HG03095 (cell line): ENCODE results near the gene HEATR5A.
"Not testable (repeated sequence)": the region's sequence is repeated elsewhere in the genome, so short reads cannot be mapped to it uniquely, and the experiment has no call there.

Experiments
- ATAC-seq: cut with Tn5 transposase; IDR thresholded peaks from one replicate; pipeline ENCODE4 v1.9.1; 2021; ENCODE audit warnings: moderate library complexity; ENCODE audit not compliant: unreplicated experiment

Gene HEATR5A

DNA sequence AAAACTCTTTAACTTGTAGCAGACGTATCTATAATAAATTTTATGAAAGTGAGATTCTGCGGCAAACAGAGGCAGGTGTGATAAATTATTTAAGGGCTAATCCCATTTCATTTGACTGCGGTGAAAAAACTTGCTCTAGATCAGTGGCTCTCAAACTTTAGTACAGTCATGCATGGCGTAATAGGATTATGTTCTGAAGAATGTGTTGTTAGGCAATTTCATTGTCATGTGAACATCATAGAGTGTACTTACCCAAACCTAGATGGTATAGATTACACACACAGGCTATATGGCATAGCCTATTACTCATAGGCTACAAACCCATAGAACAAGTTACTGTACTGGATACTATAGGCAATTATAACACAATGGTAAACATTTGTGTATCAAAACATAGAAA is 83.7 kb downstream of the HEATR5A start:
- ATAC-seq, result no peak

DNA sequence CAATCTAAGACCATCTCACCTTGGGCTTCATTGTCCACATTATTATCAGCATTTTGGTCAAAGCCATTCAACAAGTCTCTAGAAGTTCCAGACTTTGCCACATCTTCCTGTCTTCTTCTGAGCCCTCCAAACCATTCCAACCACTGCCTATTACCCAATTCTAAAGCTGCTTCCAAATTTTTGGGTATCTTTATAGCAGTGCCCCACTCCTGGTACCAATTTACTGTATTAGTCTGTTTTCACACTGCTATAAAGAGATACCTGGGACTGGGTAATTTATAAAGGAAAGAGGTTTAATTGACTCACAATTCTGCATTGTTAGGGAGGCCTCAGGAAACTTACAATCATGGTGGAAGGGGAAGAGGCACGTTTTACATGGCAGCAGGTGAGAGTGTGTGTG is 89.0 kb downstream of the HEATR5A start:
- ATAC-seq, result not testable (repeated sequence)

DNA sequence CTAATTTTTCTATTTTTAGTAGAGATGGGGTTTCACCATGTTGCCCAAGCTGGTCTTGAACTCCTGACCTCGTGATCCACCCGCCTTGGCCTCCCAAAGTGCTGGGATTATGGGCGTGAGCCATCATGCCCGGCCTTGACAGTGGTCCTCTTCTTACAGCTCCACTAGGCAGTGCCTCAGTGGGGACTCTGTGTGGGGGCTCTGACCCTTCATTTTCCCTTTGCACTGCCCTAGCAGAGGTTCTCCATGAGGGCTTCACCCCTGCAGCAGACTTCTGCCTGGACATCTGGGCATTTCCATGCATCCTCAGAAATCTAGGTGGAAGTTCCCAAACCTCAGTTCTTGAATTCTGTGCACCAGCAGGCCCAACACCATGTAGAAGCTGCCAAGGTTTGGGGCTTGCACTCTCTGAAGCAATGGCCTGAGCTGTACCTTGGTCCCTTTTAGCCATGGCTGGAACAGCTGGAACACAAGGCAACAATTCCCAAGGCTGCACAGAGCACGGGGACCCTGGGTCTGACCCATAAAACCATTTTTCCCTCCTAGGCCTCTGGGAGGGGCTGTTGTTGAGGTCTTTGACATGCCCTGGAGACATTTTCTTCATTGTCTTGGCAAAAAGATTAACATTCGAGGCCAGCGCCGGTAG is 90.4 kb downstream of the HEATR5A start:
- ATAC-seq, result not testable (repeated sequence)

GRCh38 chr14:31326111-31326510 is 94.2 kb downstream of the HEATR5A start:
- ATAC-seq, result no peak

DNA sequence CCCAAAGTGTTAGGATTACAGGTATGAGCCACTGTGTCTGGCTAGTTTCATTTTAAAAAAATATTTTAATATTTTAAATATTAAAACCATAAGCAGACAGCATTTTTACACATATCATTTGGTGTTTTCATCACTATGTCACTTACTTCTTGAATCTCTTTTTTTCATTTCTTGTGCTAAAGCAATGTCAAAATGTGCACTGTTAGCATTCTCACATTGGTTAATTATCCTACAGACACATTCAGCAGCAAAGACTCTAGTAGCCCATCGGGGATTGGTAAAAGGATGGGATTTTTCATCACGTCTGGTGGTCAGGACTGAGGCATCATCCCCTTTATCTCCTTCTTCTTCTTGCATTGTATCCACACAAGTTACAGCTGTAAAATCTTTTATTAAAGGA is 96.9 kb downstream of the HEATR5A start:
- ATAC-seq, result no peak

- no peak for ATAC-seq
Measured at GRCh38 chr14:31320922-31321766, 99.2 kb downstream of the HEATR5A start.

- no peak for ATAC-seq
Measured at GRCh38 chr14:31320216-31320615, 100.1 kb downstream of the HEATR5A start.

GRCh38 chr14:31319701-31320100 is 100.6 kb downstream of the HEATR5A start:
- no peak for ATAC-seq

DNA sequence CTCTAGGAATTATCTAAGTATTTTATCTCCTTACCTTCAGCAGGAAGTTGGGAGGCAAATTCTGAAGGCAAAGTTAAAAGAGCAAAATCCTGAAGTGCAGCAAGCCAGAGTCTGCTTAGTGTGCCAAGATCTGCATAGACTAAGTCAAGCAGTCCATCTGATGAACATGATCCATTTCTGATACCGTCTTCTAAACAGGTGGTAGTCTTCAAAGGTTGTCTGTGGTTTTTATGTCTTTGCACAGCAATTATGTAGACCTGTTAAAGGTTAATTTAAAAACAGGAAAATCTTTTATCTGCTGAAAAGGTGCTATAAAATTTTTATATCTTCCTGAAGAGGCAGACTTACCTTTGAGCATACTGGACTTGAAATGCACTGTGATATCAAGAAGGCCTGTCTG is 107.4 kb downstream of the HEATR5A start:
- no peak for ATAC-seq

- not testable (repeated sequence) for ATAC-seq
Measured at GRCh38 chr14:31312370-31312769, 108.0 kb downstream of the HEATR5A start.

DNA sequence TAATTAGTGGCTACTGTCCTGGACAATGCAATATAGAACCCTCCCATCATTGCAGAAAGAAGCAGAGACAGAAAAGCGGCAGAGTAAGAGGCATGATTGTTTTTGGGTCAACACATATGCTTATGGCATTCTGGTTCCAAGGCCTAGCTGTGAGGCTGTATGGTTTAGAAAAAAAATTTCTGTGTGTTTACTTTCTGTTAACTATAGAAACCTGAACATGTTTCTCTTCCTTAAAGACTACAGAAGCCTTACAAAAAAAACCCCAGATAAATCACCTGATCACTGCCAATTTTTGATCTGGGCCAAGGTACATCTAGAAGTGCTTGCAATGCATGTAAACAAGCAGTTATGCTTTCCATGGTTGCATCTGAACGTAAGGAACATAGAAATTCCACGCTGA is 112.7 kb downstream of the HEATR5A start:
- no peak for ATAC-seq

DNA sequence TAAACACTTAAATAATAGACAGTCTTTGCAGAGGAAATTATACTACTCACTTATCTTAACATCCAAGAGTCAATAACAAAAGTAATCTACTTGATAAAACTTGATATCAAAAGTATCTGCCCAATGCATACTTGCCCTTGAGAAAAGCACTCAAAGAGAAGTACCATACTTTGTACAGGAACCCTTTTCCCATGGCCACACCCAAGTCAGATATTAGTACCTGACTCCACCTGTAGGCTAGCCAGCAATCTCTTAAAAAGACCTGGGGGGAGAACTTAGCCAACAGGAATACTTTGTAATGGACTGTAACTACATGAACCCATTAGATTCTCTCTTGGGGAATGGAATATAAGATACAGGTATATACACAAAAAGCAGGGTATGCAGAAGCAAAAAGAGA is 113.2 kb downstream of the HEATR5A start:
- ATAC-seq, result no peak

DNA sequence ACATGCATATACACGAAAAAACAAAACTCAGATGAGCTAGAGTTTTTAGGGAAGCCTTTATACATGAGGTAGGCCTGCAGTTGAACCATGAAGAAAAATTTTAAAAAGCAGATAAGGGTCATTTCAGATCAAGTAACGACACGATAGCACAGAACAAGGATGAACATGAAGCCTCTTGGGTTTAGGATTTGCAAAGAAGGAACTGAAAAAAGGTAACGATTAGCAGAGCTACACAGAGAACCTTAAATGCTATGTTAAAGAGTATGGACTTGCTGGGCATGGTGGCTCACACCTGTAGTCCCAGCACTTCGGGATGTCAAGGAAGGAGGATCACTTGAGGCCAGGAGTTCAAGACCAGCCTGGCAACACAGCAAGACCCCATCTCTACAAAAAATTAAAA is 116.7 kb downstream of the HEATR5A start:
- no peak for ATAC-seq

- ATAC-seq, result no peak
Measured at GRCh38 chr14:31300883-31301282, 119.5 kb downstream of the HEATR5A start.

DNA sequence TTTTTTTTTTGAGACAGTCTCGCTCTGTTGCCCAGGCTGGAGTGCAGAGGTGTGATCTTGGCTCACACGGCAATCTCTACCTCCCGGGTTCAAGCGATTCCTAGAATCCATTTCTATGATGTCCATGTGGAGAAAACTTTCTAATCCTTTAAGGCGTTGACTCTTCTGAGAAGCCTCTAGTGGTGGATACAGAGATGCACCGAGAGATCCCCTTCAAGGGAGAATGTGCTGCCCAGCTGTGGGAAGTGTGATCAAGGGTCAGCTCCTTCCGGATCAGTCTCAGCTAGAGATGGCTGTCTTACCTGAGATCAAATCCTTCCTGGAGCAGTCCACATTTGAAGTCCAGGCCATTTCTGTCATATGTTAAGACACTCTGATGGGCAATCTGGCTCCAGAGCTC is 120.1 kb downstream of the HEATR5A start:
- no peak for ATAC-seq

DNA sequence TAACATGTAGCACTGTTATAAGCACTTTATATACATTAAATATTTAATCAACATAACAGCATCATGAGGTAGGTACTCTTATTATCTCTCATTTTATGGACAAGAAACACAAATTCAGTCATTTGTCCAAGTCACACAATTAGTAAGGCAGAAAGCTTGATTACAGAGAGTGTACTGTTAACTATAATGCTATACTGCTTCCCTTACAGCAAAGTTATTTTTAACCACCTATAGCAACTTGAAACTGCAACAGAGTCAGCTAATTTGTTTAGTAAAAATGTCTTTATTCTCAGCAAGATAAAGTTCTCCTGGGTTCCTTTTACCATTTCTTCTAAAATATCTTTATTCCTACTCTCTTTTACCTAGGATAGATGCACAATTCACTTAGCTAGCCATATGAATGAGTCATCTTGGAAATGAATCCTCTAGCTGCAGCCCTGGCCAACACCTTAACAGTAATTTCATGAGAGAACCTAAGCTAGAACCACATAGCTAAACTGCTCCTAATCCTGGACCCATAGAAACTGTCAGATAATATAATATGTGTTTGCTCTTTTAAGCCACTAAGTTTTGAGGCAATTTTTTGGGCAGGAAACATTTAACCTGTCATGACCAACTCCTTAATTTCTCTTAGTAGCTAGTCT is 122.5 kb downstream of the HEATR5A start:
- ATAC-seq, result no peak

- no peak for ATAC-seq
Measured at GRCh38 chr14:31297112-31297511, 123.2 kb downstream of the HEATR5A start.

DNA sequence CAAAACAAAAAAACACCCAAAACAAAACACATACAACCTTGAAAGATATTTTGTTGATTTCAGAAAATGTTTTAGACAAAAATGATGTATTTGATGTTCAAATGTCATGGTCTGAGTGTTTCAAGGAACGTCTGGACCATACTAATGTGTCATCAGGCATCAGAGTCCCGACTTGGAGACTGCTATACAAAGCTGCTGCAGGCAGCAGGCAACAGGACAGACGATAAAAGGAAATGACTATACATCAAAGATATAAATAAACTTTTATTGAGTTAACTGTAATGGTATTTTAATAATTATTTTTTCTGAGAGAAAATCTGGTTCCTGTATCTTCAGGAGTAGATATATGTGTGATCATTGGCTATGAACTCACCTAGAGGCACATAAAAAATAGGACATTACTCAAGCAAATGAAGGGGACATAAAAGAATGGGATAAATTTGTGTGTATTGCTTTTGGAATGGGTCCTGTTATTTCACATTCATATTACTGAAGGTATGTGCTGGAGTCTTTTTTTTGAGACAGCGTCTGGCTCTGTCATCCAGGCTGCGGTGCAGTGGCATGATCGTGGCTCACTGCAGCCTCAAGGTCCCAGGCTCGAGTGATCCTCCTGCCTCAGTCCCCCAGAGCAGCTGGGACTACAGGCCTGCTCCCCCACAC is 125.5 kb downstream of the HEATR5A start:
- ATAC-seq, result no peak

DNA sequence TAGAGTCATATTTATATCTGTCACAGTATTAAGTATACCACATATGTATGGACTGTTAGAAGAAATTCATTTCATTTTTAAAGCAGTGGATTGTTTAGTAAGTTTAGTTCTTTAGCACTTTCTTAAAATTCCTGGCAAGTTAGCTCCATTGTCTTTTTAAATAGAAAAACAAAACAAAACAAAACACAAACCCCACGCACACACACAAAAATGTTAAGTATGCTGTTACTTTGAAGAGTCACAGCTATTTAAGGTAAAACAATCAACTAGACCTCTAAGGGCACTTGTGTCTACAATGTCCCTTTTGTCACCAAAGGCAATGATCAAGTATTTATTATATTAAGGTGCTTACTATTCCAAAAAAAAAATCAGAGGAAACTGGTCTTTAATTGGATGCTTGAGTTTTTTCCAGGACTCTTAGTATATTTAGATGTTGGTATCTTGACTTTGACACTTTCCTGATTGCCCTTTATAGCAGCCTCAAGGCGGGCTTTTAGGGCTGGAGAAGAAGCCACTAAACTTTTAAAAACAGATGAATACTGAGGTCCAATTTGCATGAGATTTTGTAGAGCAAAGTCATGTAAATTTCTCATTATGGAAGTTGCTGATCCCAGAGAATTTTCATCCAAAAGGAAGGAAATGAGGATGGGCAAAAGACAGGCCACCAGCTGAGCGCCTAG is 127.3 kb downstream of the HEATR5A start:
- no peak for ATAC-seq

GRCh38 chr14:31291210-31291609 is 129.1 kb downstream of the HEATR5A start:
- ATAC-seq, result no peak
